IMR-90 (cell line): Measurements from ENCODE around the gene COA3. TPM values are rescaled to one million over a fixed set of nuclear protein-coding genes. Genes with fewer than 3 reads are reported as not detected.

ENCODE experiments used
- ATAC-seq: fragments of 200-7000 bp; cut with Tn5 transposase; 2 replicates; pipeline ENCODE4 v1.9.1; 2020; ENCODE audit warnings: low read depth, mild to moderate bottlenecking, moderate library complexity
- BruUV-seq: library from RNA; stranded (reverse); fragments of 400-500 nt; replicated peaks from 2 replicates; lab custom pipeline; 2021; lab: Mats Ljungman, UMichigan
- CTCF ChIA-PET: fragments of 300-600 bp; formaldehyde crosslinking; extraction: SDS; loops from one replicate; lab custom pipeline; 2021; ENCODE audit warnings: antibody characterized with exemption; lab: Yijun Ruan, JAX
- POLR2A ChIA-PET: fragments of 300-600 bp; sonication (Branson Sonifier 250); formaldehyde crosslinking; loops from one replicate; lab custom pipeline; 2022; ENCODE audit warnings: antibody characterized with exemption; ENCODE audit not compliant: unreplicated experiment; lab: Charles Lee
- DNase-seq: peaks from one replicate; pipeline ENCODE4 v3.0.0; 2013
- H2AFZ ChIP-seq: replicated peaks from 2 replicates; pipeline ENCODE3; 2013; ENCODE audit warnings: low read length, mild to moderate bottlenecking; ENCODE audit not compliant: poor library complexity
- H2AK5ac ChIP-seq: 2 replicates; pipeline ENCODE4 v1.6.1; 2013; ENCODE audit warnings: low read depth, low read length, inconsistent platforms
- H2AK9ac ChIP-seq: replicated peaks from 2 replicates; pipeline ENCODE3; 2013; ENCODE audit warnings: mild to moderate bottlenecking, low read depth, low read length, moderate library complexity; ENCODE audit not compliant: poor library complexity
- H2BK120ac ChIP-seq: 2 replicates; pipeline ENCODE4 v1.6.1; 2013; ENCODE audit warnings: low read depth, low read length, inconsistent platforms
- H2BK15ac ChIP-seq: 3 replicates; pipeline ENCODE4 v1.6.1; 2013; ENCODE audit warnings: low read depth, low read length, inconsistent platforms
- H2BK20ac ChIP-seq: 2 replicates; pipeline ENCODE4 v1.6.1; 2013; ENCODE audit warnings: low read depth, mild to moderate bottlenecking, inconsistent platforms, low read length, moderate library complexity
- H2BK5ac ChIP-seq: 2 replicates; pipeline ENCODE4 v1.6.1; 2013; ENCODE audit warnings: mild to moderate bottlenecking, low read depth, low read length, inconsistent platforms; ENCODE audit not compliant: poor library complexity, severe bottlenecking
- H3K14ac ChIP-seq: replicated peaks from 2 replicates; pipeline ENCODE4 v1.6.1; 2013; ENCODE audit warnings: low read depth, low read length, inconsistent platforms
- H3K18ac ChIP-seq: 2 replicates; pipeline ENCODE4 v1.6.1; 2013; ENCODE audit warnings: low read depth, low read length, control low read depth
- H3K23ac ChIP-seq: 2 replicates; pipeline ENCODE4 v1.6.1; 2013; ENCODE audit warnings: low read depth, low read length, inconsistent platforms
- H3K27ac ChIP-seq: 2 replicates; pipeline ENCODE4 v1.5.1; 2013; ENCODE audit warnings: mild to moderate bottlenecking, control low read depth, low read length; ENCODE audit not compliant: insufficient read depth
- H3K27me3 ChIP-seq: 2 replicates; pipeline ENCODE4 v1.6.1; 2013; ENCODE audit warnings: low read length; ENCODE audit not compliant: control insufficient read depth, insufficient read depth
- H3K36me3 ChIP-seq: 2 replicates; pipeline ENCODE4 v1.6.1; 2013; ENCODE audit warnings: low read length, mixed read lengths; ENCODE audit not compliant: control insufficient read depth, insufficient read depth
- H3K4ac ChIP-seq: 2 replicates; pipeline ENCODE4 v1.6.1; 2013; ENCODE audit warnings: low read depth, low read length, inconsistent platforms
- H3K4me1 ChIP-seq: 2 replicates; pipeline ENCODE4 v1.6.1; 2013; ENCODE audit warnings: low read length, mixed read lengths; ENCODE audit not compliant: control insufficient read depth, insufficient read depth
- H3K4me2 ChIP-seq: 2 replicates; pipeline ENCODE4 v1.6.1; 2013; ENCODE audit warnings: low read depth, mild to moderate bottlenecking, control low read depth, low read length, moderate library complexity
- H3K4me3 ChIP-seq: 2 replicates; pipeline ENCODE4 v1.5.1; 2013; ENCODE audit warnings: low read depth, mild to moderate bottlenecking, control low read depth, low read length, moderate library complexity; ENCODE audit not compliant: insufficient read depth
- H3K56ac ChIP-seq: 2 replicates; pipeline ENCODE4 v1.6.1; 2013; ENCODE audit warnings: low read length, inconsistent platforms; ENCODE audit not compliant: insufficient read depth; ENCODE audit errors: extremely low read depth
- H3K79me1 ChIP-seq, 2 experiments: 2 replicates each; pipeline ENCODE4 v1.6.1; 2013; ENCODE audit warnings: low read length in 2 of 2, inconsistent platforms in 1 of 2, low read depth in 1 of 2
- H3K9ac ChIP-seq: 2 replicates; pipeline ENCODE4 v1.6.1; 2013; ENCODE audit warnings: low read depth, low read length, control low read depth
- H3K9me1 ChIP-seq: 2 replicates; pipeline ENCODE4 v1.6.1; 2013; ENCODE audit warnings: low read length, inconsistent platforms; ENCODE audit not compliant: insufficient read depth
- H3K9me3 ChIP-seq: 2 replicates; pipeline ENCODE4 v1.6.1; 2013; ENCODE audit warnings: low read length; ENCODE audit not compliant: control insufficient read depth, insufficient read depth
- H4K20me1 ChIP-seq: 2 replicates; pipeline ENCODE4 v1.6.1; 2013; ENCODE audit warnings: low read length, inconsistent platforms; ENCODE audit not compliant: insufficient read depth
- H4K5ac ChIP-seq: 2 replicates; pipeline ENCODE4 v1.6.1; 2013; ENCODE audit warnings: mild to moderate bottlenecking, low read depth, low read length, control low read depth
- H4K8ac ChIP-seq, 2 experiments: 2 replicates each; pipeline ENCODE4 v1.6.1; 2013; ENCODE audit warnings: low read depth in 2 of 2, low read length in 2 of 2, control low read depth in 1 of 2, inconsistent platforms in 1 of 2
- H4K91ac ChIP-seq: 2 replicates; pipeline ENCODE4 v1.6.1; 2013; ENCODE audit warnings: low read depth, low read length, inconsistent platforms; ENCODE audit not compliant: insufficient read depth
- BHLHE40 ChIP-seq: fragments of 150-350 bp; IDR thresholded peaks from 2 replicates; pipeline ENCODE4 v1.6.1; 2016; ENCODE audit warnings: mild to moderate bottlenecking, low read depth, low read length
- CEBPB ChIP-seq: IDR thresholded peaks from 2 replicates; pipeline ENCODE4 v1.6.1; 2012; ENCODE audit warnings: low read depth, low read length, improper control_type of control experiment
- CHD1 ChIP-seq: IDR thresholded peaks from 2 replicates; pipeline ENCODE4 v1.6.1; 2012; ENCODE audit warnings: low read depth, low read length, improper control_type of control experiment
- CTCF ChIP-seq: conservative IDR thresholded peaks from 2 replicates; pipeline ENCODE4 v1.5.1; 2012; ENCODE audit warnings: mild to moderate bottlenecking, low read depth, low read length, improper control_type of control experiment
- ELK1 ChIP-seq: fragments of 150-350 bp; IDR thresholded peaks from 2 replicates; pipeline ENCODE4 v1.6.1; 2016; ENCODE audit warnings: low read depth, mild to moderate bottlenecking, low read length, moderate library complexity, borderline replicate concordance
- FOS ChIP-seq: fragments of 150-350 bp; IDR thresholded peaks from 2 replicates; pipeline ENCODE4 v1.6.1; 2016; ENCODE audit warnings: low read depth, low read length
- MAFK ChIP-seq: IDR thresholded peaks from 2 replicates; pipeline ENCODE4 v1.6.1; 2012; ENCODE audit warnings: low read depth, low read length, improper control_type of control experiment
- MAZ ChIP-seq: IDR thresholded peaks from 2 replicates; pipeline ENCODE4 v1.6.1; 2012; ENCODE audit warnings: low read depth, mild to moderate bottlenecking, low read length, improper control_type of control experiment, moderate library complexity, borderline replicate concordance
- MXI1 ChIP-seq: IDR thresholded peaks from 2 replicates; pipeline ENCODE4 v1.6.1; 2012; ENCODE audit warnings: low read depth, mild to moderate bottlenecking, low read length, moderate library complexity, borderline replicate concordance
- NFE2L2 ChIP-seq: fragments of 150-350 bp; IDR thresholded peaks from 2 replicates; pipeline ENCODE4 v1.6.1; 2016; ENCODE audit warnings: low read depth, mild to moderate bottlenecking, low read length
- POLR2A ChIP-seq: IDR thresholded peaks from 2 replicates; pipeline ENCODE4 v1.6.1; 2012; ENCODE audit warnings: mild to moderate bottlenecking, low read depth, low read length
- RAD21 ChIP-seq: IDR thresholded peaks from 2 replicates; pipeline ENCODE4 v1.6.1; 2012; ENCODE audit warnings: low read length, improper control_type of control experiment
- RCOR1 ChIP-seq: IDR thresholded peaks from 2 replicates; pipeline ENCODE4 v1.6.1; 2012; ENCODE audit warnings: mild to moderate bottlenecking, low read length, improper control_type of control experiment; ENCODE audit not compliant: insufficient replicate concordance
- RFX5 ChIP-seq: IDR thresholded peaks from 2 replicates; pipeline ENCODE4 v1.8.0; 2012; ENCODE audit warnings: low read depth, mild to moderate bottlenecking, low read length, moderate library complexity
- SMC3 ChIP-seq: fragments of 150-350 bp; IDR thresholded peaks from 2 replicates; pipeline ENCODE4 v1.6.1; 2016; ENCODE audit warnings: low read depth, mild to moderate bottlenecking, antibody characterized with exemption, low read length, moderate library complexity
- USF2 ChIP-seq: fragments of 150-350 bp; IDR thresholded peaks from 2 replicates; pipeline ENCODE4 v1.6.1; 2017; ENCODE audit warnings: mild to moderate bottlenecking, antibody characterized with exemption, low read length, low read depth
- WGBS, 2 experiments: methylation state at CpG; one replicate each; pipeline versions ENCODE4 v1.1.5 to v1.1.7; 2013; ENCODE audit warnings: missing lambda C conversion rate in 2 of 2; ENCODE audit not compliant: insufficient read length in 1 of 2; ENCODE audit errors: extremely low coverage in 2 of 2; 5-methylcytosine and 5-hydroxymethylcytosine counted together
- dilution Hi-C: fragments of 300-500 bp; cut with HindIII; formaldehyde crosslinking; loops from one replicate; pipeline ENCODE4 v1.14.3; 2018; ENCODE audit warnings: low sequenced_read_pairs; ENCODE audit not compliant: unreplicated experiment
- in situ Hi-C: fragments of 300-500 bp; cut with MboI; formaldehyde crosslinking; loops from 3 replicates; pipeline ENCODE4 v1.14.3; 2019; ENCODE audit warnings: low sequenced_read_pairs, inconsistent platforms, mixed read lengths
- intact Hi-C: fragments of 100-400 bp; cut with micrococcal nuclease; formaldehyde crosslinking; loops from 2 replicates; pipeline ENCODE4 v1.10.0; 2022
- polyA plus RNA-seq, 3 experiments: library from polyadenylated mRNA; depleted of rRNA; stranded (reverse); fragments of >200 nt; gene quantifications; 2 replicates each; pipeline ENCODE4 v1.2.3, GENCODE V29; 2012; ENCODE audit warnings: low replicate concordance in 1 of 3
- total RNA-seq: library from RNA; depleted of rRNA; stranded (reverse); fragments of >200 nt; gene quantifications from 2 replicates; pipeline ENCODE4 v1.2.3, GENCODE V29; 2012

Gene COA3
- total and polyA plus RNA-seq, 2 of the 4 experiments (the other 2 are of a cell fraction) = 66.8 to 78.1 TPM

GRCh38 chr17:42798011-42798382 is 507 bp downstream of the COA3 start:
- peak overlapping the region; percentile 74; the same call in 1 of the 2 replicates for H2AK5ac ChIP-seq
- H3K56ac ChIP-seq = peak overlapping the region; percentile 89
- no peak overlapping the region for H2BK15ac ChIP-seq
- H2BK5ac ChIP-seq = peak overlapping the region; percentile 79
- DNase-seq (no peak), ATAC-seq (no peak)
- H4K8ac ChIP-seq = peak overlapping the region; percentile 45 to 98
- peak overlapping the region; percentile 88 for H4K91ac ChIP-seq
- H3K27me3 ChIP-seq = no peaks in the 10 kb centered on the region
- intact Hi-C loops (no loop called here), in situ Hi-C loops (no loop called here), dilution Hi-C loops (no loop called here)
- peak overlapping the region; percentile 82 for H2BK120ac ChIP-seq
- peaks cover 4% of the 10 kb centered on the region; the same call in 1 of the 2 replicates for H3K36me3 ChIP-seq
- ChIA-PET CTCF (no interaction called here), POLR2A (no interaction called here)
- peaks cover 19% of the 10 kb centered on the region for H3K9me1 ChIP-seq
- BruUV-seq = TSS peak; percentile 95
- no peaks in the 10 kb centered on the region for H4K20me1 ChIP-seq
- H3K4ac ChIP-seq = peak overlapping the region; percentile 96
- H3K4me2 ChIP-seq = peak overlapping the region; percentile 98
- peak overlapping the region; percentile 56 for H2AK9ac ChIP-seq
- H3K9me3 ChIP-seq = no peaks in the 10 kb centered on the region
- H3K9ac ChIP-seq = peak overlapping the region; percentile 93
- peaks cover 20 to 39% of the 10 kb centered on the region in 2 experiments for H3K79me1 ChIP-seq
- no peak overlapping the region for H2BK20ac ChIP-seq
- H3K27ac ChIP-seq = peak overlapping the region; percentile 85
- H3K23ac ChIP-seq = peak overlapping the region; percentile 78
- peak overlapping the region; percentile 79 for H4K5ac ChIP-seq
- TF ChIP-seq CEBPB (no peak), SMC3 (no peak), MAFK (no peak), MAZ (no peak), CTCF (no peak), MXI1 (no peak), ELK1 (no peak), RFX5 (no peak), CHD1 (no peak), NFE2L2 (no peak), FOS (no peak), BHLHE40 (no peak), RCOR1 (no peak), POLR2A (no peak), RAD21 (no peak), USF2 (no peak)
- H3K14ac ChIP-seq = peak overlapping the region; percentile 98
- H2AFZ ChIP-seq = peak overlapping the region; percentile 97
- peaks cover 7% of the 10 kb centered on the region for H3K4me1 ChIP-seq
- peak overlapping the region; percentile 64 for H3K4me3 ChIP-seq
- WGBS, 2 experiments = no CpG with 5 or more reads among the region's 10 CpGs
- H3K18ac ChIP-seq = peak overlapping the region; percentile 33; the same call in 1 of the 2 replicates
